Activated gamma-delta T cell treated with anti-CD3 and anti-CD28 coated beads, Interleukin-2, amount 50 U/mL, for 16 hours (primary cell): ENCODE results near the gene SPCS1.
"Not testable (repeated sequence)": the region's sequence is repeated elsewhere in the genome, so short reads cannot be mapped to it uniquely, and the experiment has no call there.

Experiments used
- DNase-seq: peaks from one replicate; pipeline ENCODE4 v3.0.0-alpha.2; 2020; ENCODE audit warnings: low read depth

The SPCS1 gene

DNA sequence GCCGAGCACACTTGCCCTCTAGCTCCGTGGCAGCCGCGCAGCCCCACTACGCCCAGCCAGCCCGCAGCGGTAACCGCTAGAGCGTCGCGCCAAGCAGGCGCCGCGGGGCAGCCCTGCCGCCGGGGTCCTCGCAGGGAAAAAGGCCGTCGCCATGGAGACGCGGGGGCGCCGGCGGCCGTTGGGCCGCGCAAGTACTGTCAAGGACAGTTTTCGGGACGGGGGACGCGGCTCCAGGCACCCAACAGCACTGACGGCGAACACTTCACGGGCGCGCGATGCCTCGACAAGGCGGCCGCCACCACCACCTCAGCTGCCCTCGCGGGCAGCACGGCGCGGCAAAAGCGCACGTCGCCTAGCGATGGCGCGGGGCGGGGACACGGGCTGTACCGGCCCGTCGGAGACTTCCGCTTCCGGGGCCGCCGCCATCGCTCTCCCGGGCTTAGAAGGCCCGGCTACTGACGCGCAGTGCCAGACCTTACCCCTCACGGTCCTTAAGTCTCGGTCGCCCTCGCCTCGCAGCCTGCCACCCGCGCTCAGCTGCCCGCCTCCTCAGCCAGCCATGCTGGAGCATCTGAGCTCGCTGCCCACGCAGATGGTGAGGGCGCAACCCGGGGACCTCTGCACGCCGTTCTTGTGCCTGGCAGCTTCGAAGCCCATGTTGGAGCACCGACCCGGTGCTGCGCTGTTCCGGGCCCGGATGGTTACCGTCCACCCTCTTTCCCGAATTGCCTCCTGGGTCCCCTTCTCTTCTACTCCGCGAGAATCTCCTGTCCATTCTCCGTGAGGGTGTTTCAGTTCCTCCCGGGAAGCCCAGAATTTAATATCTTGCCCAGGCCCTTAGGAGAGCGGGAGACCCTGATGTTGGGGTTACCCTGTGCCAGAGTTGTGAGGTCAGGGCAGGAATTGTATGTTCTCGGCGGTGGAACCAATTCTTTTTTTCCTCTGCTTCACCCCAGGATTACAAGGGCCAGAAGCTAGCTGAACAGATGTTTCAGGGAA lies at the start of gene SPCS1, which contains the start of gene GLT8D1:
SPCS1 (plus strand) TSS at position 419 of the 999 bp plus-strand sequence; CDS start at position 560, 141 bp downstream.
GLT8D1 (minus strand) TSS at position 104 of the 999 bp plus-strand sequence. CDS start 5,331 bp downstream, outside the sequence.
- peak; percentile 72 for DNase-seq

DNA sequence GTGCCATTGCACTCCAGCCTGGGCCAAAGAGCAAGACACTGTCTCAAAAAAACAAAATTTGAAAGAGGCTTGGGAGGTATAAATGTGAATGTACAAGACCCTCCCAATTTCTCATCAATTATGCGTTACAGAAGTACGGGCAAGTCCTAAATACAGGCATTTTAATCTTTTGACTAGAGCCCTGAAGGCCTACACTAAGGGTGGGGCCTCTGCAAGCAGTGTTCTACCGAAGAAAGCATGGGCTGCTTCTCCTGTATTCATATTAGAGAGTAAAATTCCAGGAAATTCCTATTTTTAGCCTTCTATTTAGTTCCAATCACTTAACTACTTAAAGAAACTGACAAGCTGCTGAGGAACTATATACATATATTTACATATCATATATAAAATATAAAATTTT lies 45.9 kb upstream of the SPCS1 start:
- DNase-seq = no peak

DNA sequence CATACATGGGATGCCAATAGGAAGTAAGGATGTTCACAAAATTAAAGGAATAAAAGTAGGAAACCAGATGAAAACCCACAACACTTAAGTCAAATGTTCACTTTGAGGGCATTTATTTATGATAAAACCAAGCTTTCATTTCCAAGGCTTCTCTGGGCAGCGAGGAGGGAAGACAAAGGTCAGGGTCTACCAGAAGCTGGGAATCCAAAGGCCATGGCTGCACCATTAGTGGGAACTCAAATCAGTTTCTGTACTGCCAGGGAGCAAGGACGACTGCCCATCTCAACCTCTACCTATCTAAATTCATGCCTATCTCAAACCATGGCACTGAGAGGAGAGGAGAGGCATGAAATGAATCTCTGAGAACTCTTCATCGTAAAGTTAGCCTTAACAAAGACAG lies 42.8 kb upstream of the SPCS1 start:
- DNase-seq = no peak

DNA sequence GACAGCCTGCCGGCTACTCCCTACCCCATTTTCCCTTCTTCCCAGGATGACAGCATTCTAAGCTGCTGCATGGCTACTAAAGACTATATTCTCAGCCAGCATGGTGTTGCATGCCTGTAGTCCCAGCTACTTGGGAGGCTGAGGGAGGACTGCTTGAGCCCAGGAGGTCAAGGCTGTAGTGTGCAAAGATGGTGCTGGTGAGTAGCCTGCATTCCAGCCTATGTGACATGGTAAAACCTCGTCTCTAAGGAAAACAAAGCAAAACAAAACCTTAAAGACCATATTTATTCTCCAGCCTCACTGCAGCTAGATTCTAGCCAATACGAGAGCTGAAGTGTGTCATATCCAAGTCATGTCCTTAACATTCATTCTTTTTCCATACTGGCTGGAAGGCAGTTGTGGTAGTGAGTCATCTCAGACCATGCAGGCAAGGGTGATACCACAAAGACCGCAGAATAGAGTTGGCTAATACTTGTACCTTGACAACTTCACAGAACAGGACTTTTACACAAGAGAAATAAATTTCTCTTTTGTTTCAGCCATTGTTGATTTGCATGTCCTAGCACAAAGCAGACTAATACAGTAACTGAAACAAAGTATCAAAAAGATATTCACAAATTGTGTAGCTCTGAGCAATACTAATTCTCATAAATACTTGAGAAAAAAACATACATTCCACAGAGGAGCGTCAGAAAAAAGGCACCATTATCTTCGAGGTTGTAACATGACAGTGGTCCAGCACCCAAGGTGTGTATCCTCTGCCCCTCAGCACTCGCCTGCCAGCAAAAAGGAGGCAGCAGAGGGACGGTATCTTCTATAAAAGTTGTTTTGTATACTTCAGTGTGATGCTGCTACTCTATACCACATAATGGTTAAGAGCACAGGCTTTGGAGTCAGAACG lies 35.0 kb upstream of the SPCS1 start:
- no peak for DNase-seq

DNA sequence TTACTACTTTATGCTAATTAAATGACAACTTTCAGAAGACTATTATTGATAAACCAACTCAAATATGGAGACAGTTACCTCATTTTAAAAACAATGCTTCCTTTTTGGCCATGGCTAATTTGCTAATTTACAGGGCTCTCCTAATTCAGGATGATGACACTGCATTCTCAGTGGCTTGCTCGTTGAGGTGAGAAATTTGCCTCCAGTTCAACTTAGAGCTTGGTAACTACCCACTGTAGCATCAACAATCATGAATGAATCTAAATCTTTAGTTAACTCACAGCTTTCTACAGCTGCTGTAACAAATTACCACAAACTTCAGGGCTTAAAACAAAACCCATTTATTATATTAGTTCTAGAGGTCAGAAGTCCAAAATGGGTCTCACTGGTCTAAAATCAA lies 34.2 kb upstream of the SPCS1 start:
- DNase-seq = no peak

DNA sequence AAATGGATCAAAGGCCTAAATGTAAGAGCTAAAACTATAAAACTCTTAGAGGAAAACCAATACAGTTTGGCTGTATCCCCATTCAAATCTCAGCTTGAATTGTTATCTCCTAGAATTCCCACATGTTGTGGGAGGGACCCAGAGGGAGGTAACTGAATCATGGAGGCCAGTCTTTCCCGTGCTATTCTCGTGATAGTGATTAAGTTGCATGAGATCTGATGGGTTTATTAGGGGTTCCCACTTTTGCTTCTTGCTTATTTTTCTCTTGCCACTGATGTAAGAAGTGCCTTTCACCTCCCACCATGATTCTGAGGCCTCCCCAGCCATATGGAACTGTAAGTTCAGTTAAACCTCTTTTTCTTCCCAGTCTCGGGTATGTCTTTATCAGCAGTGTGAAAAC lies 29.7 kb upstream of the SPCS1 start:
- DNase-seq = not testable (repeated sequence)

DNA sequence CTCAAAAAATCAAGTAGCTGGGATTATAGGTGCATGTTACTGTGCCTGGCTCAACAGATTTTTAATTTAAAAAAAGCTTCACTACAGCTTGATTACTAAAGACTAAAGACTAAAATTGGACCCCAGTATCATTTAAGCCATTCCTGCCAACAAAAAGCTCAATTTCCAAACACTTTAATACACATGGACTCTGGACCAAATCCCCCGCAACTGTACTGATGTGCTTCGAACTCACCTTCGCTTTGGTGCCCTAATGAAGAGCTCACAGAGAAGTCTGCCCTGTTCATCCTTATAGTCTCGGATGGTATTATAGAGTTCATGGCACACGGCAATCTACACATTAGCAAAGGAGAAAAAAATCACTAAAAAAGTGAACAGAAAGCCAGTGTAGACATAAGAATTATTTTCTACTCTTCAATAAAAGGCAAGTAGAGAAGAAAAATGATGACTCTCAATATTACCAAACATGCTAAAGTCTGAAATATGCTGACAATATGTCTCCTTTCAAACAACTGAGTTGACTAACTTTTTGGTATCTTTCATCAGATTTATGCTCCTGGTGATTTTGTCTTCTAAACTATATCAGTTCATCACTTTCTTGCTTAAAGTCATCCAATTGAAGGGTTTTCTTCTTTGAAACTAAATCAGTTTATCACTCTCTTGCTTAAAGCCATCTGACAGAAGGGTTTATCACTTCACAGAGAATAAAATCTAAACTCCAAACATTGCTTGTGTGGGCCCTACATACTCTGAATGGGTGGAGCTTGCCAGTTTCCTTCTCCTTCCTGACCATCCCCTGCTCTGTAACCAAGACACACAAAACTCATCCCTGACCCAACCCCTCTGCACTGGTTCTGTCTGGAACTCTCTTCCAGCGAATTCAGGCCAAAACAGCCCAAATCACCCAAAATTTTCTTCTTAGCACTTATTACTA lies 27.4 kb upstream of the SPCS1 start:
- no peak for DNase-seq

DNA sequence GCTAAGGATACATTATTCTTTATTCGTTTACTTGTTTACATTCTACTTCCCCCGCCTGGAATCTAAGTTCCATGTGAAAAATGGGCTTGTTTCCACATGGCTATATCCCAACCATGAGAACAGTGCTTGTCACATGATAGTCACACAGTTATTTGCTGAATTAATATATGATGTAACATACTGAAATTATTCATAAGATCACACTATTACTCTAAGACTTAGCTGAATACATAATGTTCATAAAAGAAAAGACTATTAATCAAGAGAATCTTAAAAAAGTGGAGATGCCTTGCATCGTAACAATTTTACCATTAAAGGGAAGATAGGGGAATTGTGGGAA lies 26.7 kb upstream of the SPCS1 start:
- DNase-seq = no peak

DNA sequence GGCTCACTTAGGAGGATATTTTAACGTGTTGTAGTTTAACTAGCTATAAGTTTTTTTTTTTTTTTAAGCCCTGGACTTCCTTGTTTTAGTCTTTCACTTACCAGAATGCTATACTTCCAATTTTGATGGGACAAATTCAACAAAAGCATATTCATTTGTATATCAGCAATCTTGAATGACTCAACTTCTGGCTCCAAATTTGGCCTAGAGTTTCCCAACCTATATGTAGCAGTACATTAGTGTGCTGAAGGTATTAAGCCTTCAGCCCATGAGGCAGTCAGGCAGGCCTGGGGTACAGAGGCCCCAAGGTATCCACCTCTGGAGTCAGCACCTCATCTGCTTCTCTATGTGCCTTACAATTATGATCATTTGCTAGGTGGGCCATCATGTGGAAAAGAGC lies 26.1 kb upstream of the SPCS1 start:
- DNase-seq = no peak

DNA sequence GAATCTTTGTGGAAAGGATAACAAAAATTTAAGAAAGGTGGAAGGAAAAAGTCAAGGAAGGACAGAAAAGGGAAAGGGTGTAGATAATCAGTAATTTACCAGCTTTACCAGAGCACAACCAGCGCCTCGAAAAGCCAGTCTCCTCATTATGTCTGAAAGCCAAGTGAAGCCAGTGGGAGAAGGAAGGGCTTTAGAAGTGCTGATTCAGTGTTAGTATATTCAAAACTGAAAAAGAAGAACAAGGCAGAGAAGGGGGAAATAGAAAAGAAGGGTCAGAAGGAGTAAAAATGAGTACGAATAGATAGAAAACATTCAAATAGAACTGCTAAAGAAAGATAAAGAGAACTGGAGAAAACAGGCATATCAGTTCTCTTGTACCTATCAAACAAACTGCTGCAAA lies 24.3 kb upstream of the SPCS1 start:
- DNase-seq = no peak

DNA sequence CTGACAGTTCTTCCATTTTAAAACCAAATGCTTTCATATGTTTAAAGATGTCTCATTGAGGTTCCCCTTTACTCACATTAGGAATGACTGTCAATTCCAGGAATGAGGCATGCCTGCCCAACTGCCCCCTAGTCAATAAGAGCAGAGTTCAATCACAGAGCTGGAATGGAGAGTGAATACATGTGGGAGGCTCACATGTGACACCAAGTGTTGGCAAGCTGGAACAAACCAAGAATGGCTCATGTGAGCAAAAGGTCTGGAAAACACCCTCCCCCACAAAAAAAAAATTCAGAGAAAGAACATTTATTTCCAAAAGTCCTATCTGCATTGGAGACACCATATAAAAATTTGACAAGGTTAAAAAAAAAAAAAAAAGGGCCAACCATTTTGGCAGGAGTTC lies 23.9 kb upstream of the SPCS1 start:
- no peak for DNase-seq

DNA sequence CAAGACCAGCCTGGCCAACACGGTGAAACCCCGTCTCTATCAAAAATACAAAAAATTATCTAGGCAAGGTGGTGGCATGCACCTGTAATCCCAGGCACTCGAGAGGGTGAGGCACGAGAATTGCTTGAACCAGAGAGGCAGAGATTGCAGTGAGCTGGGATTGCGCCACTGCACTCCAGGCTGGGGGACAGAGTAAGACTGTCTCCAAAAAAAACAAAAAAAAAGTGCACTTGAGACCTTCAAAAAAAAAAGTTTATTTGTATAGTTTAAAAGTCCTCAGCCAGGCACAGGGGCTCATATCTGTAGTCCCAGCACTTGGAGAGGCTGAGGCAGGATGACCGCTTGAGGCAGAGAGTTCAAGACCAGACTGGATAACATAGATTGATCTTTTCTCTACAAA lies 22.3 kb upstream of the SPCS1 start:
- no peak for DNase-seq

DNA sequence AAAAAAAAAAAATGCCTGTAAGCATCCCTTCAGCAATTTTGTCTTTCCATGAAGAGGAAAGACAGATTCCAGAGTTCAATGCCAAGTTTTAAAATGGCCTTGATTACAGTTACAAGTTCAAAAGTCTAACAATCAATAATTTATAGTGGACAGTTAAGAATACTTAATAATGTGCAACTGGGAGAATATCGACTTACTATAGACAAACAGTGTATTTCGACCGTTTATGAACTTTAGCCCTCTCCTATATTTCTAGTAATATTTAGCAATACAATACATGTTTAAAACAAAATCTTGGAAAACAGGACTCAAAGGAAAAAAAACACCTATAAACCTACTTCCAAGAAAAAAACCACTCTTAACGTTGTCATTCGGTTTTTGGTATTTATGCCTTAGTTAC lies 21.7 kb upstream of the SPCS1 start:
- no peak for DNase-seq

DNA sequence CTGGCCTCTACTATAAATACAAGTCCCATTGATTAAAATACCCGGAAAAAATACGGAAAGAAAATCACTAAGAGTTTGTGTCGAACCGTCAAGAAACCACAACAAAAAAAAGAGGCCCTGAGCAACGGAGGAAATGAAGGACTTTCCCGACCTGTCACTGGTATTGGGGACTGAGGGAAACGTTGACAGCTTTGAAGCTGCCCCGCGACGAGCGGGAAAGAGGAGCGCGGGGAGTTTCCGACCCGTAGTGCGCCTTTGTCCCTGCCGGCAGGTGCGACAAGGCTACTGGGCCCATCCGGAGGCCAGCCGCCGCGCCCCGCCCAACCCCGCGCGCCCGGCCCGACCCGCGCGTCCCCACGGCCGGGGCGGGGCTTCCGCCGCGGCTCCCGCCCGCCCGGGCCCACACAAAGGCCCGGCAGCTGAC lies 20.6 kb upstream of the SPCS1 start:
- peak; percentile 60 for DNase-seq

DNA sequence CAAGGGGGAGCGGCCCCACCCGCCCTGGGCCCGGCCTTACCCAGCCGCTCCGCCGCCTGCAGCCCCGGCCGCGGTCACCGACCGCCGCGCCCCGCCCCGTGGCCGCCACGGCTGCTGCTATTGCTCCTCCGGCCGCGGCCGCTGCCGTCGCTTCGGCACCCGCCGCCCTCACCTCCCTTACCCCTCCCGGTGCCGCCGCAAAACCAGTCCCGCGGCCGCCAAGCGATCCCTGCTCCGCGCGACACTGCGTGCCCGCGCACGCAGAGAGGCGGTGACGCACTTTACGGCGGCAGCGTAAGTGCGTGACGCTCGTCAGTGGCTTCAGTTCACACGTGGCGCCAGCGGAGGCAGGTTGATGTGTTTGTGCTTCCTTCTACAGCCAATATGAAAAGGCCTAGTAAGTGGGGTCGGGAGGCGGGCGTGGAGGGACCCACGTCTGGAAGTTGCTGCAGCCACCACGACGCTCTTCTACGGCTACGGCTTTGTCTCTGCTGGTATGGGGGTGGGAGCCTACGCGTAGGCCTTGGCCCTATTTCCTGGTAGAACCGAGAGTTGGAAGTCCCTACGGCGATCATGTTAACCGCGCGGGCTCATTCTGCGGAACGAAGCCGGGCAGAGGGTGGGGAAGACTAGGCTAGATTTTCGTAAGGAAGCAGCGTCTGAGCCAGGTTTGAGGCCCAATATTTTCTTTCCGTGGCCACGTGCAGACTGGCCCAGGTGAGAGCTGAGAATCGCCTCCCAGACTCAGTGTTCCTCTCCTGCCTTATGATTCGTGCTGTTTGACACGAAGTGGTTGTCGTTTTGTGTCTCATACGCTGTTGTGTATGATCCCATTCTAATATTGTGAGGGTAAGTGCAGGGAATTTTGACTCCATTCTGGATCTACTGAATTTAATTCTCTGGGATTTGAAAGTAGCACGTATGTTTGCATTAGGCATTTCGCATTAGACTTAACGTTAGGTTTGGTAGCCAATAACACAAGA lies 19.9 kb upstream of the SPCS1 start, which contains the start of the genes GNL3 and PBRM1:
GNL3 (plus strand) TSS at position 324 of the 983 bp plus-strand sequence; CDS start at position 385, 61 bp downstream.
PBRM1 (minus strand) TSS at position 205 of the 983 bp plus-strand sequence.
- DNase-seq = peak; percentile 85

DNA sequence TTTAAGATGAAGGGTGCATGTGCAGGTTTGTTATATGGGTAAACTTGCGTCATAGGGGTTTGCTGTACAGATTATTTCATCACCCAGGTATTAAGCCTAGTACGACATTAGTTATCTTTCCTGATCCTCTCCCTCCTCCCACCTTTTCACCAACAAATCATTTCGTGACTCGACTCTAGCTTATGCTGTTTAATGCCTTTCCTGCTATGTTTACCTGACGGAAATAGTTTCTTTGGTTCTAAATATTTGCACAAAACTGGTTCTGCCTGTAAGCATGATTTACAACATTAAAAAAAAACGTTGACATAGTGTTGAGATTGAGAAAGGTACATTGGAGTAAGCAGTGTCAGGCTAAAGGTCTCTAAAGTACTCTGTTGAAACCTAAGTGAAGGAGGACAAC lies 17.6 kb upstream of the SPCS1 start:
- no peak for DNase-seq

DNA sequence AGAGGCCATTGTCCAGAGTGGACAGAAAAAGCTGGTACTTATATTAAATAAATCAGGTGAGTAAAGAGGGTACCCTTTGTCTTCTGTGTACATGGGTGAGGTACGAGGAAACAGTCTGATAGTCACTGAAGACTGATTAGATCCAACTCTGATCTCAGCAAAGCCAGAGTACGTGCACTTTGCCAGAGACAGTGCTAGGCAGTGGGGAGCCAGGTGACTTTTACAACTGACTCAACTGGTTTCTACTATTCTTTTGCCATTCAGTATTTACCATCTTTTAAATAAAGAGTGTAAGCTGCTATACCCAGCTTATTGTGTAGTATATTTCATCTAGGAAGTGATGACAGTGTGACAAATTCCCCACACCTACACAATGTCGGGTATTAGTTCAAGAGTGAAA lies 16.8 kb upstream of the SPCS1 start:
- no peak for DNase-seq

DNA sequence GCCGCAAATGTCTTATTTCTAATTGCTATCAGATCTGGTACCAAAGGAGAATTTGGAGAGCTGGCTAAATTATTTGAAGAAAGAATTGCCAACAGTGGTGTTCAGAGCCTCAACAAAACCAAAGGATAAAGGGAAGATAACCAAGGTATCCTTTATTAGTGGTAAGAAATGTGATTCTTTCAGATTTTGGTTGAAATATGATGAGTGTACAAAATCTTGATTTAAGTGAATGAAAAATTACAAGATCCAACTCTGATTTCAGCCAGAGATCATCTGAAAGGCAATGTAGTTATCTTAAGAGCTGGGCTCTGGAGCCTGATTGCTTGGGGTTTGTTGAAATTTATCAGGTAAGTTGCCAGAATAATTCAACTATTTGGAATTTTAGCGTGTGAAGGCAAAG lies 15.3 kb upstream of the SPCS1 start:
- DNase-seq = no peak

DNA sequence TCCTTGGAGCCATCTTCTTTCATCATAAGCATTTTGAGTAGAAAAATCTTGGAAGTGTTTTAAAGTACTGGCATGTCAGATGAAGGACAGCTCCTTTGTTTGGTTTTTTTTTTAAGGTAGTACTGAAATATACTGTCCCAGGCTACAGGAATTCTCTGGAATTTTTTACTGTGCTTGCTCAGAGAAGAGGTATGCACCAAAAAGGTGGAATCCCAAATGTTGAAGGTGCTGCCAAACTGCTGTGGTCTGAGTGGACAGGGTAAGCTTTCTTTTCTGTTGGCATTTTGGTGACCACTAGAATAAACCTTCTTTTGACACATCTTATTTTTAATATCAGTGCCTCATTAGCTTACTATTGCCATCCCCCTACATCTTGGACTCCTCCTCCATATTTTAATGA lies 12.8 kb upstream of the SPCS1 start:
- DNase-seq = no peak

DNA sequence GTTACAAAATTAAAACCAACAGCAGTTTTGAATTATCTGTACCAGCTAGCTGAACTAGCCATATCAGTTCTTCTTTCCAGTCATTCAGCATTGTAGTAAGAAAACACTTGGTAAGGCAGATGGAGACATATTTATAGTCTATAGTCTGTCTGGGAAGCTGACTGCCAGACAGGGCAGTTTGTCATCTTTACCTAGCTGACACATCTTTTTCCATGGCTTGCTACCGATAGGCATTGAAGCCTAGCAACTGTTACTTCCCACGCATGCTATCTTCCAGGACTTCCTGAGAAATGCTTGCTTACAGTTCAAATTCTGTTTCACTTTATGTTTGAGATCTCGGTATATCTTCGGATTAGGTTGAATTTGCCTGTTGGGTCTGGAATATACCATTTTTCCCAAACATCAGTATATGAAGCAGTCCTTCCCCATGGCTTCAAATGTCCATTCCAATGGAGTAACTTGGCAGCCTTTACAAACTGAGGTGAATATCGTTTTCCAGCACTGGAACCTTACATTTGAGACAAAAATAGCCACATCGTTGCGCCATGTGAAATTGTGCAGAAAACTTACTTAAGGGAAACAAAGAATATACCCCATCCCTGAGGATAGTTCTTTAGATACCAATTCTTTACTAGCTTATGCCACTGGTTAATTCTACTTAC lies 11.2 kb upstream of the SPCS1 start:
- no peak for DNase-seq
